ENCODE measurements around the gene ARSB. TPM values are rescaled to one million over a fixed set of nuclear protein-coding genes. Genes with fewer than 3 reads are reported as not detected.

The ARSB gene
- total RNA-seq, 1 donor from 2014 or later: 21.6 TPM

DNA sequence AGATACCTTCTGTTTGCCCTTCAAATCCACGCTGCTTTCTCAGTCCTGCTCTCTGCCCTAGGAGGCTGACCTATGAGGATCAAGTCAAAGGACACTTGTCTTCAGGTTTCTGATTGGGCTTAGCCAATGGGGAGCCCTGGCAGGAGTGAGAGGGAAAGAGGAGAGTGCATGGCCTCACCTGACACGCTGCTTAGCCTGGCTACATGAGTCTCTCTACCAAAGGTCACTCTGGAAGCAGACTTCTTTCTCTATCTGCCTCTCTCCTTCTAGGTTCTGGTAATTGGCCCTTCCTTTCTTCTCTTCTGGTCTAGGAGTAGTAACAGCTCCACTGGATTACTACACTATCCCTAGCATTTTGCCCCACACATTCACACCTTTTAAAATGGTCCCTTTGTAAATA is 13.1 kb downstream of the ARSB start:
- H3K27me3 ChIP-seq (ENCODE audit: low read depth): no peaks in the 10 kb centered on the region
- no peak overlapping the region for H3K4me3 ChIP-seq
- no peak for DNase-seq
- peaks cover 25% of the 10 kb centered on the region for H3K4me1 ChIP-seq
- TF ChIP-seq, protein P1, sequence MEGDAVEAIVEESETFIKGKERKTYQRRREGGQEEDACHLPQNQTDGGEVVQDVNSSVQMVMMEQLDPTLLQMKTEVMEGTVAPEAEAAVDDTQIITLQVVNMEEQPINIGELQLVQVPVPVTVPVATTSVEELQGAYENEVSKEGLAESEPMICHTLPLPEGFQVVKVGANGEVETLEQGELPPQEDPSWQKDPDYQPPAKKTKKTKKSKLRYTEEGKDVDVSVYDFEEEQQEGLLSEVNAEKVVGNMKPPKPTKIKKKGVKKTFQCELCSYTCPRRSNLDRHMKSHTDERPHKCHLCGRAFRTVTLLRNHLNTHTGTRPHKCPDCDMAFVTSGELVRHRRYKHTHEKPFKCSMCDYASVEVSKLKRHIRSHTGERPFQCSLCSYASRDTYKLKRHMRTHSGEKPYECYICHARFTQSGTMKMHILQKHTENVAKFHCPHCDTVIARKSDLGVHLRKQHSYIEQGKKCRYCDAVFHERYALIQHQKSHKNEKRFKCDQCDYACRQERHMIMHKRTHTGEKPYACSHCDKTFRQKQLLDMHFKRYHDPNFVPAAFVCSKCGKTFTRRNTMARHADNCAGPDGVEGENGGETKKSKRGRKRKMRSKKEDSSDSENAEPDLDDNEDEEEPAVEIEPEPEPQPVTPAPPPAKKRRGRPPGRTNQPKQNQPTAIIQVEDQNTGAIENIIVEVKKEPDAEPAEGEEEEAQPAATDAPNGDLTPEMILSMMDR (IDR thresholded peaks at IDR 0.05): no peak
- H3K9me3 ChIP-seq: no peaks in the 10 kb centered on the region
- H3K27ac ChIP-seq: no peak overlapping the region
- no peaks in the 10 kb centered on the region for H3K36me3 ChIP-seq
- intact Hi-C loops (cut with DNase I): no loop called here
- ATAC-seq: peak in 1 of 2 donors; percentile 27

- peaks cover 2% of the 10 kb centered on the region for H3K36me3 ChIP-seq
- H3K4me3 ChIP-seq: no peak overlapping the region
- no peak overlapping the region for H3K27ac ChIP-seq
- no peaks in the 10 kb centered on the region for H3K9me3 ChIP-seq
- peaks cover 13% of the 10 kb centered on the region for H3K4me1 ChIP-seq
- TF ChIP-seq, protein P1 (IDR thresholded peaks at IDR 0.05): no peak
- no peak for ATAC-seq
- intact Hi-C loops (cut with DNase I): no loop called here
- no peaks in the 10 kb centered on the region for H3K27me3 ChIP-seq (ENCODE audit: low read depth)
- DNase-seq: no peak
These were observed 16.3 kb downstream of the ARSB start for GRCh38 chr5:78968781-78969180.

DNA sequence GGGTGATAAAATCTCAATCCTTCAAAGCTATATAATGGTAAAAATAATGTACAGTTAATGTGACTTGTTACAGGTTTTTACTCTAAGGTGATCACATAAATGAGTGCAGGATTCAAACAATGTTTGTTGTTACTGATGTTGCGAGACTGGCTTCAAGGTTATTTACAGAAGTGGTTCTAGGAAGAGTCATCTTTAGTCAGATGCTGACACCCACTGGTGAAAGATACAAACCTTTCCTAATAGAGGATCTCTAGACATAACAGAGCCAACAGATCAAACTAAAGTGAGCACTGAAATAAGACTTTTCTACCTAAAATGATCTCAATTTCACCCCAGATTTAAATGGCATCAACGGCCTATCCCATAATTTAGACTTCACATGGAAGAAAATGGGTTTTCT is 20.2 kb downstream of the ARSB start:
- TF ChIP-seq, protein P1 (IDR thresholded peaks at IDR 0.05): peak; percentile 41
- Histone ChIP-seq H3K27ac (no peak overlapping the region), H3K27me3 (ENCODE audit: low read depth) (no peaks in the 10 kb centered on the region), H3K9me3 (no peaks in the 10 kb centered on the region), H3K36me3 (peaks cover 10% of the 10 kb centered on the region), H3K4me1 (no peaks in the 10 kb centered on the region), H3K4me3 (no peak overlapping the region)
- ATAC-seq (no peak), DNase-seq (no peak)
- intact Hi-C loops (cut with DNase I): no loop called here

GRCh38 chr5:78961743-78962142 is 23.4 kb downstream of the ARSB start:
- no peak overlapping the region for H3K27ac ChIP-seq
- peaks cover 10% of the 10 kb centered on the region for H3K36me3 ChIP-seq
- no peaks in the 10 kb centered on the region for H3K4me1 ChIP-seq
- TF ChIP-seq, protein P1 (IDR thresholded peaks at IDR 0.05): no peak
- H3K9me3 ChIP-seq: no peaks in the 10 kb centered on the region
- ATAC-seq (no peak), DNase-seq (no peak)
- H3K27me3 ChIP-seq (ENCODE audit: low read depth): no peaks in the 10 kb centered on the region
- no peak overlapping the region for H3K4me3 ChIP-seq
- intact Hi-C loops (cut with DNase I): no loop called here

- H3K4me1 ChIP-seq: no peaks in the 10 kb centered on the region
- no peak for ATAC-seq
- TF ChIP-seq, protein P1 (IDR thresholded peaks at IDR 0.05): no peak
- H3K27ac ChIP-seq: no peak overlapping the region
- intact Hi-C loops (cut with DNase I): no loop called here
- H3K27me3 ChIP-seq (ENCODE audit: low read depth): no peaks in the 10 kb centered on the region
- no peak overlapping the region for H3K4me3 ChIP-seq
- no peak for DNase-seq
- H3K36me3 ChIP-seq: peaks cover 10% of the 10 kb centered on the region
- H3K9me3 ChIP-seq: no peaks in the 10 kb centered on the region
These were observed 25.3 kb downstream of the ARSB start for GRCh38 chr5:78959767-78960166.
